ENCODE data around the gene CEP85L.

CEP85L gene

DNA sequence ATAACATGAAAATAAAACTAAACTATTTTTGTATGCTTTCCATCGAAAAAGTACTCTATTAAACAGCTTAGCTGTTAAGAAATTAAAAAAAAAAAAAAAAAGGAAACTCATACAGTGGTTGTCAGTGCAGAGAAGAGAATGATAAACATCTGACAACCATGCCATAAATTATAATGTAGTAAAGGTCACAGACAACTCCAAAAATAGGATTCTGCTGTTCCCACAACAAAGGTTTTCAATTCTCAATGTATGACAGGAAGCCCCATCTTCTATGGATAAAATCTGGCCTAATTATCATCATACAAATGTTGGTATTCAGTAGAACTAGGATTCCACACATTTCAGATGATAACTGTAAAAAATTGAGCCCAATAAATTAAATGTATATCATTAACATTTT, 98.3 kb downstream of the CEP85L start:
- in situ Hi-C loops (cut with HindIII; ENCODE audit: low sequenced_read_pairs) = no loop called here
- H3K4me3 ChIP-seq (ENCODE audit: low read depth, low read length) = no peak overlapping the region
- no peak for DNase-seq (ENCODE audit: low read depth)
- TF ChIP-seq CTCF (IDR thresholded peaks at IDR 0.05; ENCODE audit: low read depth, low read length, missing control alignments) = no peak

- in situ Hi-C loops (cut with HindIII; ENCODE audit: low sequenced_read_pairs) = no loop called here
- DNase-seq (ENCODE audit: low read depth) = peak; percentile 57
- no peak overlapping the region for H3K4me3 ChIP-seq (ENCODE audit: low read depth, low read length)
- peak; percentile 60 for TF ChIP-seq CTCF (IDR thresholded peaks at IDR 0.05; ENCODE audit: low read depth, low read length, missing control alignments)
These were observed 100.0 kb downstream of the CEP85L start for GRCh38 chr6:118551063-118552053.

GRCh38 chr6:118548613-118549012, 102.8 kb downstream of the CEP85L start:
- TF ChIP-seq CTCF (IDR thresholded peaks at IDR 0.05; ENCODE audit: low read depth, low read length, missing control alignments) = no peak
- no peak for DNase-seq (ENCODE audit: low read depth)
- H3K4me3 ChIP-seq (ENCODE audit: low read depth, low read length) = no peak overlapping the region
- in situ Hi-C loops (cut with HindIII; ENCODE audit: low sequenced_read_pairs) = no loop called here

GRCh38 chr6:118548136-118548535, 103.3 kb downstream of the CEP85L start, which contains the start of gene PLN:
TSS of gene PLN (plus strand) at chr6:118548296. CDS start at chr6:118558922, 10,626 bp downstream.
- TF ChIP-seq CTCF (IDR thresholded peaks at IDR 0.05; ENCODE audit: low read depth, low read length, missing control alignments) = no peak
- no peak for DNase-seq (ENCODE audit: low read depth)
- in situ Hi-C loops (cut with HindIII; ENCODE audit: low sequenced_read_pairs) = no loop called here
- H3K4me3 ChIP-seq (ENCODE audit: low read depth, low read length) = no peak within 1 kb of the TSS

GRCh38 chr6:118546880-118547218, 104.5 kb downstream of the CEP85L start:
- no peak overlapping the region for H3K4me3 ChIP-seq (ENCODE audit: low read depth, low read length)
- TF ChIP-seq CTCF (IDR thresholded peaks at IDR 0.05; ENCODE audit: low read depth, low read length, missing control alignments) = no peak
- in situ Hi-C loops (cut with HindIII; ENCODE audit: low sequenced_read_pairs) = no loop called here
- DNase-seq (ENCODE audit: low read depth) = no peak

DNA sequence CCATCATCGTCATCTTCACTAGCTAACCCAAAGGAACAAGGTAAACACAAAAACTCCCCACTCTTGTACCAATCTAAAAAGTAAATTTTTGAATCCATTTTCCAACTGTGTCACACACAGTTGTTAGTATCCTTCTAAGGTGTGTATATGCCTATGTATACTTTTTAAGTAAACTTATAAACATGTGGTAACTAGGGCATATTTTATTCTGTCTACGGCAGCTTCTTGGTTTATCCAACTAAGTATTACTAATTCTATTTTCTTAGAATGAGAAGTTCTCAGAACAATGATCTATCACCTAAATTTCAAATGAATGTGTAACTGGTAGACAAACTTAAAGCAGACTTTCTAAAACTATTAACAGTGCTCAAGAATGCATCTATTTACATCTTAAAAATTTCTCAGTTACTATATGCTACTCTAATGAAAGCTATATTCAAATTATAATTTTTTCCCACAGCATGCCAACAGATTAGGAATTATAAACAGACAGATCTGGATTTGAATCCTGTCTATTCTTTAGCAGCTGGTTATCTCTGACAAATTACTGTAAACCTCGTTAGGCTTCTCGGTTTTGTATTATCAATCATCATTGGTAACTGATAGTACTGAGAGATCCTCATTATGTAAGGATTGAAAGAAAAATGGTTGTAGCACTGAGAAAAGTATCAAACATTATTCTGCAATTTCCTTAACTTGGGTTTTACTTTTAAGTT, 105.1 kb downstream of the CEP85L start:
- in situ Hi-C loops (cut with HindIII; ENCODE audit: low sequenced_read_pairs) = no loop called here

More for the DNA sequence above, 105.1 kb downstream of the CEP85L start:
- no peak overlapping the region for H3K4me3 ChIP-seq (ENCODE audit: low read depth, low read length)
- TF ChIP-seq CTCF (IDR thresholded peaks at IDR 0.05; ENCODE audit: low read depth, low read length, missing control alignments) = no peak
- no peak for DNase-seq (ENCODE audit: low read depth)

All from astrocyte of the cerebellum (primary cell).